Breast epithelium (tissue), 4 donors: ENCODE results near the gene TRPC4AP. TPM values are rescaled to one million over a fixed set of nuclear protein-coding genes. Genes with fewer than 3 reads are reported as not detected.

Experiments used
- DNase-seq, 2 donors: peaks; one replicate each; pipeline ENCODE4 v3.0.0-alpha.2; 2019; ENCODE audit warnings: low spot score in 2 of 2
- H3K27ac ChIP-seq, 2 donors: fragments of 200-600 bp; sonication (generic) in 1 of 2; one replicate each; pipeline ENCODE4 v1.5.1; 2016 to 2019; ENCODE audit warnings: mild to moderate bottlenecking in 1 of 2
- H3K27me3 ChIP-seq, 2 donors: fragments of 200-600 bp; sonication (generic) in 1 of 2; one replicate each; pipeline versions ENCODE4 v1.5.1 to v1.6.0; 2017 to 2019; ENCODE audit warnings: control low read depth in 1 of 2, mild to moderate bottlenecking in 1 of 2
- H3K36me3 ChIP-seq: fragments of 200-600 bp; one replicate; pipeline ENCODE4 v1.5.1; 2019
- H3K4me1 ChIP-seq, 2 donors: fragments of 200-600 bp; sonication (generic); one replicate each; pipeline ENCODE4 v1.5.1; 2016 to 2019; ENCODE audit warnings: control low read depth in 1 of 2
- H3K4me3 ChIP-seq, 3 donors: fragments of 200-600 bp; sonication (generic); 1 replicate in 2 of 3; 2 replicates in 1 of 3; pipeline ENCODE4 v1.5.1; 2016 to 2019; ENCODE audit warnings: mild to moderate bottlenecking in 3 of 3, moderate library complexity in 2 of 3
- H3K9me3 ChIP-seq, 2 donors: fragments of 200-600 bp; sonication (generic) in 1 of 2; one replicate each; pipeline ENCODE4 v1.5.1; 2016 to 2019; ENCODE audit warnings: control low read depth in 1 of 2
- CTCF ChIP-seq, 3 donors: fragments of 450-650 bp; IDR thresholded peaks; one replicate each; pipeline ENCODE4 v1.5.1; 2016 to 2017; ENCODE audit warnings: antibody characterized with exemption in 3 of 3, mild to moderate bottlenecking in 3 of 3, moderate library complexity in 3 of 3
- POLR2A ChIP-seq: fragments of 450-650 bp; IDR thresholded peaks from one replicate; pipeline ENCODE4 v1.6.1; 2016; ENCODE audit warnings: antibody characterized with exemption, mild to moderate bottlenecking, moderate library complexity
- POLR2AphosphoS5 ChIP-seq, 3 donors: sonication (generic); formaldehyde crosslinking; IDR thresholded peaks; one replicate each; pipeline ENCODE4 v1.6.1; 2017; ENCODE audit warnings: antibody characterized with exemption in 3 of 3
- intact Hi-C: fragments of 100-400 bp; cut with DNase I; formaldehyde crosslinking; loops from one replicate; pipeline ENCODE4 v1.15.1; 2023; ENCODE audit warnings: low total_unique reads
- total RNA-seq, 3 donors: library from RNA; depleted of rRNA; stranded (reverse); fragments of >200 nt; gene quantifications; one replicate each; pipeline ENCODE4 v1.1.0, GENCODE V29; 2016

TRPC4AP gene
- total RNA-seq, 3 donors from 2014 or later, result 62.6 to 71.7 (median 69.5) TPM

- DNase-seq, result no peak
- intact Hi-C loops, result no loop called here
- H3K9me3 ChIP-seq, result no peaks in the 10 kb centered on the region
- H3K4me1 ChIP-seq, result no peaks in the 10 kb centered on the region
- no peak overlapping the region for H3K27ac ChIP-seq
- H3K4me3 ChIP-seq, result no peak overlapping the region
- TF ChIP-seq POLR2AphosphoS5 (IDR thresholded peaks at IDR 0.05) (no peak), CTCF (IDR thresholded peaks at IDR 0.05) (no peak), POLR2A (no peak)
- no peaks in the 10 kb centered on the region for H3K27me3 ChIP-seq
- peaks cover 10% of the 10 kb centered on the region for H3K36me3 ChIP-seq
Observed at GRCh38 chr20:35121186-35121585, 28.6 kb upstream of the TRPC4AP start.

- intact Hi-C loops, result no loop called here
- no peak overlapping the region for H3K4me3 ChIP-seq
- H3K27ac ChIP-seq, result no peak overlapping the region
- H3K9me3 ChIP-seq, result no peaks in the 10 kb centered on the region
- no peaks in the 10 kb centered on the region for H3K4me1 ChIP-seq
- no peak for TF ChIP-seq POLR2A
- no peak for TF ChIP-seq POLR2AphosphoS5 (IDR thresholded peaks at IDR 0.05)
- no peak for TF ChIP-seq CTCF (IDR thresholded peaks at IDR 0.05)
- no peaks in the 10 kb centered on the region for H3K27me3 ChIP-seq
- DNase-seq, result no peak
- peaks cover 10% of the 10 kb centered on the region for H3K36me3 ChIP-seq
Observed at GRCh38 chr20:35120012-35120701, 27.6 kb upstream of the TRPC4AP start.

GRCh38 chr20:35117629-35118028 lies 25.0 kb upstream of the TRPC4AP start:
- intact Hi-C loops, result no loop called here
- DNase-seq, result no peak
- no peak overlapping the region for H3K4me3 ChIP-seq
- peaks cover 10% of the 10 kb centered on the region for H3K36me3 ChIP-seq
- no peaks in the 10 kb centered on the region for H3K27me3 ChIP-seq
- no peak overlapping the region for H3K27ac ChIP-seq
- no peaks in the 10 kb centered on the region for H3K4me1 ChIP-seq
- TF ChIP-seq CTCF (IDR thresholded peaks at IDR 0.05) (no peak), POLR2AphosphoS5 (IDR thresholded peaks at IDR 0.05) (no peak), POLR2A (no peak)
- no peaks in the 10 kb centered on the region for H3K9me3 ChIP-seq

GRCh38 chr20:35117196-35117595 lies 24.6 kb upstream of the TRPC4AP start:
- Histone ChIP-seq H3K9me3 (no peaks in the 10 kb centered on the region), H3K4me1 (no peaks in the 10 kb centered on the region), H3K36me3 (peaks cover 10% of the 10 kb centered on the region), H3K27ac (no peak overlapping the region), H3K27me3 (no peaks in the 10 kb centered on the region), H3K4me3 (no peak overlapping the region)
- intact Hi-C loops, result no loop called here
- DNase-seq, result no peak
- TF ChIP-seq POLR2AphosphoS5 (IDR thresholded peaks at IDR 0.05), result no peak
- no peak for TF ChIP-seq POLR2A
- no peak for TF ChIP-seq CTCF (IDR thresholded peaks at IDR 0.05)

GRCh38 chr20:35116258-35116657 lies 23.7 kb upstream of the TRPC4AP start:
- no peaks in the 10 kb centered on the region for H3K4me1 ChIP-seq
- H3K9me3 ChIP-seq, result no peaks in the 10 kb centered on the region
- TF ChIP-seq POLR2A (no peak), POLR2AphosphoS5 (IDR thresholded peaks at IDR 0.05) (no peak), CTCF (IDR thresholded peaks at IDR 0.05) (no peak)
- intact Hi-C loops, result no loop called here
- peak overlapping the region in 1 of 2 donors; percentile 32 for H3K27ac ChIP-seq
- DNase-seq, result no peak
- no peaks in the 10 kb centered on the region for H3K27me3 ChIP-seq
- H3K36me3 ChIP-seq, result peaks cover 10% of the 10 kb centered on the region
- H3K4me3 ChIP-seq, result no peak overlapping the region
